Measurements from ENCODE around the gene SUMO3. TPM values are rescaled to one million over a fixed set of nuclear protein-coding genes. Genes with fewer than 3 reads are reported as not detected.

The SUMO3 gene
- total RNA-seq, 1 donor from 2014 or later: 131 TPM

DNA sequence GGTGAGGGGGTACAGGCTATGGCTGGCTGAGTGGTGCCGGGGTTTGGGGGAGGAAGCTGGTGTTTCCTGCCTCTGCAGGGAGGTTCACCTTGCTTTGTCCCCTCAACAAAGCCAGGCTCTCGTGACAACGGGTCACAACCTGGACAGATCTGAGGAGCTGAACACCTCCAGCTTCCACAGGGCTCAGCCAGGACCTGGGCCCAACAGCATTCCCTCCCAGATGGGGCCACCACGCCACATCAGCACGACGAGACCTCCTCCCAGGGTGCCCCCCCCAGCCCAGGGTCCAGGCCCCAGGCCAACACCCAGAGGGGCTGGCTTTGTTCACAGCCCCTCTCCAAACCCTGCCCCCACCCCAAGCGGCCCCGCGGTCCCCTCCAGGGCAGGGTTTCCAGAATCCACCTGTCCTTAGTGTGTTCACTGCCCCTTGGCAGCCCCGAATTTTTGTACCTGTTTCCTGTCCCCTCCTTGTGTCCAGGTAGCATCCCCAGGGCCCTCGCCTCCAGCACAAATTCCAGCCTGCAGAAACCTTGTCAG lies 51.0 kb downstream of the SUMO3 start:
- Histone ChIP-seq H3K27me3 (ENCODE audit: control insufficient read depth, insufficient read depth, low read length) (no peaks in the 10 kb centered on the region), H3K36me3 (ENCODE audit: control insufficient read depth, insufficient read depth, low read length) (peaks cover 8% of the 10 kb centered on the region), H3K4me3 (ENCODE audit: low read depth, low read length) (no peak overlapping the region)
- FAIRE-seq: no peak
- no peak for DNase-seq (ENCODE audit: low read depth)
- no peak for TF ChIP-seq CTCF (IDR thresholded peaks at IDR 0.05; ENCODE audit: insufficient read depth, low read length, severe bottlenecking)

DNA sequence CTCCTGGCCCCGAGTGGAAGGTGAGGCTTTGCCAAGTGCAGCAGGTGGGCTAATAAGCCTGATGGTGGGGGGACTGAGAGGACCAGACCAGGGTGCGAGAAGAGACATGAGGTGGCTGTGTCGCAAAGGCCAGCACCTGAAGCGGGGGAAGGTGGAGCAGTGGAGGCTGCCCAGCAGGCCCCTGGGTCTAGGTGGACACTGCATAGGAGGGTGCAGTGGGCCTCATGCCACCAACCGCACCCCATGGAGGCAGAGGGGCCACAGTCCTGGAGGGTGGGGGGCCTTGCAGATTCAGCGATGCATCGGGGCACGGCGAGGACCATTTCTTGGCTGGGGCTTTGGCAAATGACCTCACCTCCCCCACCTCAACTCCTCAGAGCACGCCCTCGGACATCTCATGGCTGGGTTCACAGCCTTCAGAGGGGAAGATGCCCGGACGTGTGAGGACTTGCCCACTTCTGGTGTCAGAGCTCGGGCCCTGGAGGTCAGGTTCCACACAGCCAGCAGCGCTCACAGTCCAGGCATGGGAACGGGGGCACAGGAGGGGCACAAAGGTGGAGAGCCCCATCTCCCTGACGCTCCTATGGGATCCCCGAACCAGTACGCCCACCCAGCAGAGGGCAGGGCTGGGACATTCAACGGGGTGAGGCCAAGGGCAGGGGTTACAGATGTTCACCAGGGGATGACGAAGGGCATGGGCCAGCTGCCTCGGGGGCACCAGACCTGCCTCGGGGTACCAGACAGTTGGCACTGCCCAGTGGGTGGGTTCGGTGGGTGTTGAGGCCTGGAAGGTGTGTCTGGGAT lies 51.6 kb downstream of the SUMO3 start:
- H3K36me3 ChIP-seq (ENCODE audit: control insufficient read depth, insufficient read depth, low read length): peaks cover 4% of the 10 kb centered on the region
- no peak for TF ChIP-seq CTCF (IDR thresholded peaks at IDR 0.05; ENCODE audit: insufficient read depth, low read length, severe bottlenecking)
- H3K27me3 ChIP-seq (ENCODE audit: control insufficient read depth, insufficient read depth, low read length): no peaks in the 10 kb centered on the region
- no peak overlapping the region for H3K4me3 ChIP-seq (ENCODE audit: low read depth, low read length)
- FAIRE-seq: no peak
- peak; percentile 40 for DNase-seq (ENCODE audit: low read depth)

DNA sequence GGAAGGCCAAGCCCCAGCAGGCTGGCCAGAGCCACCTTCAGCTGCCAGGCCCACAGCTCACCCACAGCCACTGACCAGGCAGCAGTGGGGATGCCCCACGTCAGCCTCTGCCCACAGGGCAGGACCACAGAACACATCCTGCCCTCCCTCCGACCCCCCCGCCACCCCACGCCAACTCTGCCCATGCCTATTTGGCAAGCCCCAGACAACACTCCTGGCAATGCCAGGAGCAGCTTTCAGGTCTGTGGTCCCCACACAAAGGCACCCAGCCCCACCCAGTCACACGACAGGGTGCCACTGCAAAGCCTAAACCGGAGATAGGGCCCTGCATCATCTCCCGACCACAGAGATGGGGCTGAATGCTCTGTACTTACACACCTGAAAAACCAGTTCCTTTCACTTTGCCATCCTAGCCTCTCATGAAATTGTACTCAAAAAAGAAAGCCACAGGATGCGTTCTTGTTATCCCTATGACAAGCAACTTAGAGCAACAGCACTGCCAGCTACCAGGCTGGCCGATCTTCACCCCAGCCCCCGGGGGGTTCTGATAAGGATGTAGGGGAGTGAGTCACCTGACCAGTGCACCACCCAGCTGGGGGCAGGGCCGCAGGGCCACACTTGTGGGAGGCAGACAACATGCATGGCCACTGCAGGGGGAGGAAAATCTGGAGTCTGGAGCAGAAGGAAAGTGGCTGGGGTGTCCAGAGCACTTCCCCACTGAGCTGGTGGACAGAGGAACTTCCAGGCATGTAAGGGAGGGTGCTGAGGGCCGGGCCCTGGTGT lies 52.4 kb downstream of the SUMO3 start:
- no peak for TF ChIP-seq CTCF (IDR thresholded peaks at IDR 0.05; ENCODE audit: insufficient read depth, low read length, severe bottlenecking)
- DNase-seq (ENCODE audit: low read depth) (peak; percentile 35), FAIRE-seq (no peak)
- no peaks in the 10 kb centered on the region for H3K27me3 ChIP-seq (ENCODE audit: control insufficient read depth, insufficient read depth, low read length)
- peaks cover 4% of the 10 kb centered on the region for H3K36me3 ChIP-seq (ENCODE audit: control insufficient read depth, insufficient read depth, low read length)
- H3K4me3 ChIP-seq (ENCODE audit: low read depth, low read length): no peak overlapping the region

GRCh38 chr21:44764319-44765230 lies 53.3 kb downstream of the SUMO3 start:
- DNase-seq (ENCODE audit: low read depth) (no peak), FAIRE-seq (no peak)
- peaks cover 2% of the 10 kb centered on the region for H3K36me3 ChIP-seq (ENCODE audit: control insufficient read depth, insufficient read depth, low read length)
- H3K4me3 ChIP-seq (ENCODE audit: low read depth, low read length): no peak overlapping the region
- no peak for TF ChIP-seq CTCF (IDR thresholded peaks at IDR 0.05; ENCODE audit: insufficient read depth, low read length, severe bottlenecking)
- no peaks in the 10 kb centered on the region for H3K27me3 ChIP-seq (ENCODE audit: control insufficient read depth, insufficient read depth, low read length)

DNA sequence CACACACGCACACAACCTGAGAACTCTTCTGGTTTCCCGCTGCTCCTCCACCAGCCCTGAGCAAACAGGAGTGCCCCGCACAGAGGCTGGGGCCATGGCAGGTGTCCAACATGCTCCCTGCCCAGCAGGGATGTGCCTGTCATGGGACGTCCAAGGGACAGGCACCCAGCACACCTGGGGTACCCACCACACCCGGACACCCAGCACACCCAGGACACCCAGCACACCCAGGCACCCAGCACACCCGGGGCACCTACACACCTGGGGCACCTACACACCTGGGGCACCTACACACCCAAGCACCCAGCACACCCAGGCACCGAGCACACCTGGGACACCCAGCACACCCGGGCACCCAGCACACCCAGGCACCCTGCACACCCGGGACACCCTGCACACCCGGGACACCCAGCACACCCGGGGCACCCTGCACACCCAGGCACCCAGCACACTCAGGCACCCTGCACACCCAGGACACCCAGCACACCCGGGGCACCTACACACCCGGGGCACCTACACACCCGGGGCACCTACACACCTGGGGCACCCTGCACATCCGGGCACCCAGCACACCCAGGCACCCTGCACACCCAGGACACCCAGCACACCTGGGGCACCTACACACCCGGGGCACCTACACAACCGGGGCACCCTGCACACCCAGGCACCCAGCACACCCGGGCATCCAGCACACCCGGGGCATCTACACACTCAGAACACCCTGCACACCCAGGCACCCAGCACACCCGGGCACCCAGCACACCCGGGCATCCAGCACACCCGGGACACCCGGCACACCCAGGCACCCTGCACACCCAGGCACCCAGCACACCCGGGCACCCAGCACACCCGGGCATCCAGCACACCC lies 54.2 kb downstream of the SUMO3 start:
- FAIRE-seq: no peak

More for the DNA sequence above, 54.2 kb downstream of the SUMO3 start:
- Histone ChIP-seq H3K4me3 (ENCODE audit: low read depth, low read length) (no peak overlapping the region), H3K27me3 (ENCODE audit: control insufficient read depth, insufficient read depth, low read length) (no peaks in the 10 kb centered on the region), H3K36me3 (ENCODE audit: control insufficient read depth, insufficient read depth, low read length) (peaks cover 2% of the 10 kb centered on the region)
- no peak for DNase-seq (ENCODE audit: low read depth)
- no peak for TF ChIP-seq CTCF (IDR thresholded peaks at IDR 0.05; ENCODE audit: insufficient read depth, low read length, severe bottlenecking)
